Measurements from ENCODE around the gene OVCH1. TPM values are rescaled to one million over a fixed set of nuclear protein-coding genes. Genes with fewer than 3 reads are reported as not detected.

The OVCH1 gene
- total RNA-seq, 1 experiment from 2014 or later, result not detected

DNA sequence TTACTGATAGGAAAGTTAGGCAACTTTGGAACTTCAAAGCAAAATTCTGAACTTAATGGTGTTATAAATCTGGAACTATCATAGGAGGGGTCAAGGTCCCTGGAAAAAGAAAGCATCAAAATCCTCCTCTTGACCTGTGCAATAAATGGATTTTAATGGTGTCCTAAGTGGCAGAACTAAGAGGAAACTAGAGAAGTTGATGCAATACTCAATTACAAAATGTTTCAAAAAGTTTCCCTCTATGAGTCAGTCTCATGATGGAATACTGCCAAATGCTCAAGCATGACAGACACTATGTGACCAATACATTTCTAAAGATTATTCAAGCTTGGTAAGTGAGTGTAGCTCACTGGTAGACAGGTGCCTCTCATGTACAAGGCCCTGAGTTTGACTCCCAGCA lies 68.9 kb downstream of the OVCH1 start (continued):
- TF ChIP-seq RAD21 (IDR thresholded peaks at IDR 0.05; ENCODE audit: low read depth) (no peak), EGR1 (IDR thresholded peaks at IDR 0.05; ENCODE audit: low read depth) (no peak)

DNA sequence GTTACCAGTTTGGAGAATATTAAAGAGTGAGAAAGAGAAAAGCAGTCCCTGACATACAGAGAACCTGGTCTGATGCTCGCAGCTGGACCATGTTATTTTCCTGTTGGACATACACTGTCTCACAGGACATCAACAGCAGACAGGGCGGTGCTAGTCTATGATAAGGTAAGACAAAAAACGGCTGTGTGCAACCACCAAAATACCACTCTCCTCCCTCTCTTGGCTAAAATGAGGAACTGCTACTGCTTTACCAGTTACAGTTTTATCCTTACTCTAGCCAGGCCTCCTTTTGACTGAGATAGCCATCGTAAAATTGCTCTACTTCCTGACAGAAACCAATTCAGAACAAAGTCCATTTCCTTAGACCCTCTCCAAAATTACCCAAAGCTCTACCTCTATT lies 69.5 kb downstream of the OVCH1 start:
- intact Hi-C loops (cut with micrococcal nuclease), result loop anchor here (1.0 kb wide), 1 partner anchor 47 kb away; the partner anchor contains the start of gene ERGIC2
- peaks cover 4 to 16% of the 10 kb centered on the region in 2 experiments; a peak in 3 of 4 replicates for H3K4me1 ChIP-seq (ENCODE audit: control insufficient read depth in 1 of 2, insufficient read depth in 2 of 2, low read length in 2 of 2)
- no peaks in the 10 kb centered on the region for H3K36me3 ChIP-seq (ENCODE audit: control insufficient read depth in 1 of 2, insufficient read depth in 2 of 2, low read length in 2 of 2)
- ChIA-PET POLR2A (no interaction called here), RAD21 (ENCODE audit: low non-redundant PET in 1 of 2, low total read pairs in 2 of 2, uncharacterized antibody in 2 of 2, unreplicated experiment in 2 of 2) (no interaction called here), CTCF (no interaction called here)
- no TSS peak for BruUV-seq (replicated peaks)
- no peaks in the 10 kb centered on the region for H3K9me3 ChIP-seq (ENCODE audit: control insufficient read depth in 1 of 2, insufficient read depth in 1 of 2, low read depth in 1 of 2, low read length in 2 of 2)
- peak; percentile 36 for DNase-seq (ENCODE audit: low read depth, low spot score)
- peak; percentile 95 for ATAC-seq
- no peaks in the 10 kb centered on the region for H3K79me2 ChIP-seq (ENCODE audit: insufficient read depth, low read length)
- H2AFZ ChIP-seq (ENCODE audit: low read depth, low read length, poor library complexity, severe bottlenecking), result peak overlapping the region; percentile 49
- H3K9me2 ChIP-seq (ENCODE audit: insufficient read depth), result no peaks in the 10 kb centered on the region; the same call in 1 of the 2 replicates
- no peak overlapping the region for H3K9ac ChIP-seq (ENCODE audit: low read length)
- 0 out of 2 replicates have a peak overlapping the region, but pooled peaks have one; percentile 0 for H3K4me2 ChIP-seq (ENCODE audit: low read length)
- H3K27me3 ChIP-seq (ENCODE audit: insufficient read depth, low read length), result no peaks in the 10 kb centered on the region
- H3K27ac ChIP-seq (ENCODE audit: low read depth, low read length), result no peak overlapping the region
- no peak overlapping the region for H3K4me3 ChIP-seq (replicated peaks in 1 of 2; ENCODE audit: low read depth in 1 of 2, low read length in 2 of 2)
- H4K20me1 ChIP-seq (ENCODE audit: insufficient read depth), result no peaks in the 10 kb centered on the region
- TF ChIP-seq, protein P1, sequence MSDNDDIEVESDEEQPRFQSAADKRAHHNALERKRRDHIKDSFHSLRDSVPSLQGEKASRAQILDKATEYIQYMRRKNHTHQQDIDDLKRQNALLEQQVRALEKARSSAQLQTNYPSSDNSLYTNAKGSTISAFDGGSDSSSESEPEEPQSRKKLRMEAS (IDR thresholded peaks at IDR 0.05), result no peak
- TF ChIP-seq, protein P2, sequence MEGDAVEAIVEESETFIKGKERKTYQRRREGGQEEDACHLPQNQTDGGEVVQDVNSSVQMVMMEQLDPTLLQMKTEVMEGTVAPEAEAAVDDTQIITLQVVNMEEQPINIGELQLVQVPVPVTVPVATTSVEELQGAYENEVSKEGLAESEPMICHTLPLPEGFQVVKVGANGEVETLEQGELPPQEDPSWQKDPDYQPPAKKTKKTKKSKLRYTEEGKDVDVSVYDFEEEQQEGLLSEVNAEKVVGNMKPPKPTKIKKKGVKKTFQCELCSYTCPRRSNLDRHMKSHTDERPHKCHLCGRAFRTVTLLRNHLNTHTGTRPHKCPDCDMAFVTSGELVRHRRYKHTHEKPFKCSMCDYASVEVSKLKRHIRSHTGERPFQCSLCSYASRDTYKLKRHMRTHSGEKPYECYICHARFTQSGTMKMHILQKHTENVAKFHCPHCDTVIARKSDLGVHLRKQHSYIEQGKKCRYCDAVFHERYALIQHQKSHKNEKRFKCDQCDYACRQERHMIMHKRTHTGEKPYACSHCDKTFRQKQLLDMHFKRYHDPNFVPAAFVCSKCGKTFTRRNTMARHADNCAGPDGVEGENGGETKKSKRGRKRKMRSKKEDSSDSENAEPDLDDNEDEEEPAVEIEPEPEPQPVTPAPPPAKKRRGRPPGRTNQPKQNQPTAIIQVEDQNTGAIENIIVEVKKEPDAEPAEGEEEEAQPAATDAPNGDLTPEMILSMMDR (IDR thresholded peaks at IDR 0.05 in 2 of 3, conservative IDR thresholded peaks at IDR 0.05 in 1 of 3; ENCODE audit: borderline replicate concordance in 1 of 3, insufficient read depth in 1 of 3, low read depth in 2 of 3, low read length in 2 of 3), result peak in 2 of 3 experiments; percentile 43 to 50; a peak in 3 of 6 replicates
- TF ChIP-seq FOSL1 (IDR thresholded peaks at IDR 0.05; ENCODE audit: low read depth), result no peak
- no peak for TF ChIP-seq SRF (IDR thresholded peaks at IDR 0.05; ENCODE audit: low read depth)
- no peak for TF ChIP-seq RAD21 (IDR thresholded peaks at IDR 0.05; ENCODE audit: low read depth)
- no peak for TF ChIP-seq ELF1 (IDR thresholded peaks at IDR 0.05; ENCODE audit: borderline replicate concordance, low read depth)

Data from HCT116 (cell line).